Measurements from ENCODE around the gene LRCH1.

- TF ChIP-seq, protein P1, sequence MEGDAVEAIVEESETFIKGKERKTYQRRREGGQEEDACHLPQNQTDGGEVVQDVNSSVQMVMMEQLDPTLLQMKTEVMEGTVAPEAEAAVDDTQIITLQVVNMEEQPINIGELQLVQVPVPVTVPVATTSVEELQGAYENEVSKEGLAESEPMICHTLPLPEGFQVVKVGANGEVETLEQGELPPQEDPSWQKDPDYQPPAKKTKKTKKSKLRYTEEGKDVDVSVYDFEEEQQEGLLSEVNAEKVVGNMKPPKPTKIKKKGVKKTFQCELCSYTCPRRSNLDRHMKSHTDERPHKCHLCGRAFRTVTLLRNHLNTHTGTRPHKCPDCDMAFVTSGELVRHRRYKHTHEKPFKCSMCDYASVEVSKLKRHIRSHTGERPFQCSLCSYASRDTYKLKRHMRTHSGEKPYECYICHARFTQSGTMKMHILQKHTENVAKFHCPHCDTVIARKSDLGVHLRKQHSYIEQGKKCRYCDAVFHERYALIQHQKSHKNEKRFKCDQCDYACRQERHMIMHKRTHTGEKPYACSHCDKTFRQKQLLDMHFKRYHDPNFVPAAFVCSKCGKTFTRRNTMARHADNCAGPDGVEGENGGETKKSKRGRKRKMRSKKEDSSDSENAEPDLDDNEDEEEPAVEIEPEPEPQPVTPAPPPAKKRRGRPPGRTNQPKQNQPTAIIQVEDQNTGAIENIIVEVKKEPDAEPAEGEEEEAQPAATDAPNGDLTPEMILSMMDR (IDR thresholded peaks at IDR 0.05; ENCODE audit: borderline replicate concordance, extremely low read depth, low read length, poor library complexity, severe bottlenecking), result no peak
- no peak for TF ChIP-seq EZH2 (IDR thresholded peaks at IDR 0.05; ENCODE audit: borderline replicate concordance, low read depth, low read length, severe bottlenecking)
Observed at GRCh38 chr13:46559272-46559805, 6.4 kb downstream of the LRCH1 start.
